GM11168 (cell line): ENCODE data around the gene HK2.
"Not testable (repeated sequence)": the region's sequence is repeated elsewhere in the genome, so short reads cannot be mapped to it uniquely, and the experiment has no call there.

ENCODE experiments used
- in situ Hi-C: fragments of 300-500 bp; cut with MboI; formaldehyde crosslinking; loops from one replicate; pipeline ENCODE4 v1.12.0; 2022; ENCODE audit warnings: low sequenced_read_pairs; ENCODE audit not compliant: unreplicated experiment

HK2 gene

GRCh38 chr2:74891136-74891764, 57.3 kb downstream of the HK2 start:
- in situ Hi-C loops = no loop called here

- in situ Hi-C loops = not testable (repeated sequence)
These were observed 57.9 kb downstream of the HK2 start for GRCh38 chr2:74891816-74892215.

GRCh38 chr2:74892609-74893008, 58.7 kb downstream of the HK2 start:
- in situ Hi-C loops = no loop called here

GRCh38 chr2:74893332-74893731, 59.4 kb downstream of the HK2 start:
- in situ Hi-C loops = no loop called here

GRCh38 chr2:74894272-74894981, 60.5 kb downstream of the HK2 start:
- in situ Hi-C loops = no loop called here

- in situ Hi-C loops = no loop called here
These were observed 61.1 kb downstream of the HK2 start for GRCh38 chr2:74895001-74895400.

GRCh38 chr2:74896232-74896631, 62.3 kb downstream of the HK2 start:
- in situ Hi-C loops = no loop called here

- in situ Hi-C loops = loop anchor here (25.0 kb wide), 1 partner anchor 712 kb away; no protein-coding TSS in a partner anchor
These were observed 66.3 kb downstream of the HK2 start for GRCh38 chr2:74900225-74900624.

- in situ Hi-C loops = loop anchor here (25.0 kb wide), 1 partner anchor 710 kb away; no protein-coding TSS in a partner anchor
These were observed 68.4 kb downstream of the HK2 start for GRCh38 chr2:74902281-74902860.

GRCh38 chr2:74906395-74906794, 72.5 kb downstream of the HK2 start:
- in situ Hi-C loops = loop anchor here (25.0 kb wide), 1 partner anchor 706 kb away; no protein-coding TSS in a partner anchor

GRCh38 chr2:74907560-74907959, 73.6 kb downstream of the HK2 start:
- in situ Hi-C loops = loop anchor here (25.0 kb wide), 1 partner anchor 705 kb away; no protein-coding TSS in a partner anchor

- in situ Hi-C loops = loop anchor here (25.0 kb wide), 1 partner anchor 703 kb away; no protein-coding TSS in a partner anchor
These were observed 75.0 kb downstream of the HK2 start for GRCh38 chr2:74908748-74909444.

GRCh38 chr2:74910245-74910644, 76.3 kb downstream of the HK2 start:
- in situ Hi-C loops = loop anchor here (25.0 kb wide), 1 partner anchor 702 kb away; no protein-coding TSS in a partner anchor

- in situ Hi-C loops = loop anchor here (25.0 kb wide), 1 partner anchor 701 kb away; no protein-coding TSS in a partner anchor
These were observed 77.1 kb downstream of the HK2 start for GRCh38 chr2:74911061-74911460.

- in situ Hi-C loops = loop anchor here (25.0 kb wide), 1 partner anchor 697 kb away; no protein-coding TSS in a partner anchor
These were observed 81.8 kb downstream of the HK2 start for GRCh38 chr2:74915743-74916142.

GRCh38 chr2:74916394-74916793, 82.5 kb downstream of the HK2 start:
- in situ Hi-C loops = loop anchor here (25.0 kb wide), 1 partner anchor 696 kb away; no protein-coding TSS in a partner anchor

GRCh38 chr2:74917702-74918619, 84.0 kb downstream of the HK2 start:
- in situ Hi-C loops = loop anchor here (25.0 kb wide), 1 partner anchor 694 kb away; no protein-coding TSS in a partner anchor

GRCh38 chr2:74919827-74920226, 85.9 kb downstream of the HK2 start:
- in situ Hi-C loops = loop anchor here (10.0 to 25.0 kb wide), 2 partner anchors 485 to 692 kb away; no protein-coding TSS in a partner anchor

- in situ Hi-C loops = loop anchor here (10.0 to 25.0 kb wide), 2 partner anchors 484 to 691 kb away; no protein-coding TSS in a partner anchor
These were observed 87.4 kb downstream of the HK2 start for GRCh38 chr2:74921236-74921736.
